Lower leg skin (tissue), 4 donors: ENCODE data around the gene KCNMB2. TPM values are rescaled to one million over a fixed set of nuclear protein-coding genes. Genes with fewer than 3 reads are reported as not detected.

Experiments
- DNase-seq, 2 donors: peaks; one replicate each; pipeline ENCODE4 v3.0.0-alpha.2; 2019; ENCODE audit warnings: low spot score in 2 of 2
- H3K4me3 ChIP-seq: fragments of 200-600 bp; sonication (generic); 2 replicates; pipeline ENCODE4 v1.5.1; 2017; ENCODE audit warnings: mild to moderate bottlenecking, low read depth; ENCODE audit not compliant: poor library complexity, severe bottlenecking
- POLR2A ChIP-seq, 2 donors: fragments of 450-650 bp; IDR thresholded peaks; one replicate each; pipeline ENCODE4 v1.6.1; 2016 to 2017; ENCODE audit warnings: antibody characterized with exemption in 2 of 2, mild to moderate bottlenecking in 1 of 2, moderate library complexity in 1 of 2
- WGBS, 2 donors: methylation state at CpG; one replicate each; pipeline ENCODE4 v1.1.5; 2018; 5-methylcytosine and 5-hydroxymethylcytosine counted together
- intact Hi-C: fragments of 100-400 bp; cut with DNase I; formaldehyde crosslinking; loops from one replicate; pipeline ENCODE4 v1.15.0; 2023; ENCODE audit warnings: low total_unique reads
- total RNA-seq, 4 donors: library from RNA; depleted of rRNA; stranded (reverse); fragments of >200 nt; gene quantifications; one replicate each; pipeline ENCODE4 v1.1.0, GENCODE V29; 2016
- TF ChIP-seq, protein P1 (sequence below), 3 donors: fragments of 450-650 bp; IDR thresholded peaks; one replicate each; pipeline ENCODE4 v1.5.1; 2016; ENCODE audit warnings: antibody characterized with exemption in 3 of 3, mild to moderate bottlenecking in 3 of 3, moderate library complexity in 2 of 3

KCNMB2 gene
- total RNA-seq, 4 donors from 2014 or later = not detected

DNA sequence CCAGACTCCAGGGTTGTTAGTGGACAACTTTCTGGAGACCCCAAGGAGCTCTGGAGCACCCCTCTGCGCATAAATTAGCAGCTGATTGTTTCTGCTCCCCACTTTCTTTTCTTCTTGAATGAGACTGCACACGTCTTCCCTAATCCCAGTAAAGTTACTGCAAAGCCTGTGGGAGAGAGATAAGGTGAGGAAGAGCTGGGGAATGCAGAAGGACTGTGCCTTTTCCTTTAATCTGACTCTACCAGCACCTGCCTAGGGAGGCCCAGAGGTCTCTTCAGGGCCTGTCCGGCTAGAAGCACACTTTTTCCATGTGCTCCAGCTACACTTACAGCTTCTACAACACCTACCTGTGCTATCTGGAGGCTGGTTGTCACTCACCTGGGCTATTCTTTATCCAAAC is 143.8 kb downstream of the KCNMB2 start:
- intact Hi-C loops = no loop called here
- H3K4me3 ChIP-seq = no peak overlapping the region
- no peak for DNase-seq
- WGBS, 2 donors = 46 to 63% methylated on average over 3 of the region's 3 CpGs
- no peak for TF ChIP-seq POLR2A (IDR thresholded peaks at IDR 0.05)
- TF ChIP-seq, protein P1, sequence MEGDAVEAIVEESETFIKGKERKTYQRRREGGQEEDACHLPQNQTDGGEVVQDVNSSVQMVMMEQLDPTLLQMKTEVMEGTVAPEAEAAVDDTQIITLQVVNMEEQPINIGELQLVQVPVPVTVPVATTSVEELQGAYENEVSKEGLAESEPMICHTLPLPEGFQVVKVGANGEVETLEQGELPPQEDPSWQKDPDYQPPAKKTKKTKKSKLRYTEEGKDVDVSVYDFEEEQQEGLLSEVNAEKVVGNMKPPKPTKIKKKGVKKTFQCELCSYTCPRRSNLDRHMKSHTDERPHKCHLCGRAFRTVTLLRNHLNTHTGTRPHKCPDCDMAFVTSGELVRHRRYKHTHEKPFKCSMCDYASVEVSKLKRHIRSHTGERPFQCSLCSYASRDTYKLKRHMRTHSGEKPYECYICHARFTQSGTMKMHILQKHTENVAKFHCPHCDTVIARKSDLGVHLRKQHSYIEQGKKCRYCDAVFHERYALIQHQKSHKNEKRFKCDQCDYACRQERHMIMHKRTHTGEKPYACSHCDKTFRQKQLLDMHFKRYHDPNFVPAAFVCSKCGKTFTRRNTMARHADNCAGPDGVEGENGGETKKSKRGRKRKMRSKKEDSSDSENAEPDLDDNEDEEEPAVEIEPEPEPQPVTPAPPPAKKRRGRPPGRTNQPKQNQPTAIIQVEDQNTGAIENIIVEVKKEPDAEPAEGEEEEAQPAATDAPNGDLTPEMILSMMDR (IDR thresholded peaks at IDR 0.05) = no peak

DNA sequence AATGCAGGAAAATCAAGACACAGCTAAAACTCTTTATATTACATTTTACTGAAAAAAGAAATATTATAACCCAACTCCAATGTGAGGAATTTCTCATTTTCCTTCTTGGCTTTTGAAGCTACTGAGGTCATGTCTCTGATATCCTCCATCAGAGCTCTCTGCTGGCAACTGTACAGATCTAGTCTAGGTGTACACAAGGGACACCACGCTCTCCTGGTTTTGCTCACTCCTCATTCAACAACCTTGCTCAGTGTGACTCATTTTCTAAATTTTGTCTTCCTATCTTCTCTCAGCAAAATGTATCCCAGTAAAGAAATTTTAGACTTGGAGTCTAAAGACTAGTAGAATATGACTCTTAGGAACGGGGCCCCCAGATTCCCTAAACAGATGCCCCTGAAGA is 144.3 kb downstream of the KCNMB2 start:
- TF ChIP-seq, protein P1 (IDR thresholded peaks at IDR 0.05) = no peak
- no peak for TF ChIP-seq POLR2A (IDR thresholded peaks at IDR 0.05)
- WGBS, 2 donors = 89 to 92% methylated on average over 2 of the region's 2 CpGs
- DNase-seq = no peak
- intact Hi-C loops = no loop called here
- H3K4me3 ChIP-seq = no peak overlapping the region

DNA sequence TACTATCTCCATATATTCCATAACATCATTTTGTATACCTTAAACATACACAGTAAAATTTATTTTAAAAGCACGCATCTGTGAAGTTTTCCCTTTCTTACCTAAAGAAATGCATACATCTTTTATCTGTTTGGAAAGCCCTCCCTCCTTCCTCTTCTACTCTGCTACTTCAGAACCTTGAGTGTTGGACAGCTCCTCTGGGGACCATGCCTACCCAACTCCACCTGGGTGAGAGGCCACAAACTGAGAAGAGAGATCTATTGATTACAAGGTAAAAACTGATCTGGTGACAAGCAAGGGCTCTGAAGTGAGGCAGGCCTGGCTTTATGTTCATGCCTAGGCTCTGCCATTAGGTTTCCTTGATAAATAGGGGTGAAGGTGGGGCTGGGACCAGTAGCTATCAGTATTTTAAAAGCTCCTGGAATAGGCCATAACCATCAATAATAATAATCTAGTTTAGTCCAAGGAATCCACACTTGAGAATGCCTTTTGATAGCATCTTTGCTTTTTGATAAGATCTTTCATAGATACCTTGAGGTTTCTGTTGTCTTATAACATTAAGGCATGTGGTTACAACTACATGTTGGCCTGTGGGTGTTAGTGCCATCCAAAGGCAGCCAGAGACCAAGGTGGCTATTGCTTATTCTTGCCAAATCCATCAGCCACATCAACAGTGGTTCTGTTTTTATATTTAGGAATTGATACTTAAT is 148.8 kb downstream of the KCNMB2 start:
- intact Hi-C loops = no loop called here
- TF ChIP-seq, protein P1 (IDR thresholded peaks at IDR 0.05) = no peak
- TF ChIP-seq POLR2A (IDR thresholded peaks at IDR 0.05) = no peak
- 58 to 72% methylated on average over 1 of the region's 1 CpG for WGBS, 2 donors
- no peak overlapping the region for H3K4me3 ChIP-seq
- DNase-seq = no peak

DNA sequence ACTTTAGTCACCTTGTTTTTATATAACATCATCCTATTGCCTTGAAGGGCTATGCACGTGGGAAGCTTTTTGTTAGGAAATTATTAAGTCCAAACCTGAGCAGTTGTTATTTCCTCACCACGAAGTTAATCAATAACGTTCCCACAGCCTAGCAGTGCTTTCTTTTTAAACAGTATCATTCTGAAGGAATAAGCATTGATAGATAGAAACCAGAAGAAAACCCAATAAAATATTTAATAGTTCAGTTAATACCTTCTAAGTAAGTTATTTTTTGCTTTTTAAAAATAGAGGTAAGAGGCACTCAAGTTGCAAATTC is 149.3 kb downstream of the KCNMB2 start:
- 52 to 55% methylated on average over 3 of the region's 3 CpGs for WGBS, 2 donors
- no peak overlapping the region for H3K4me3 ChIP-seq
- no peak for TF ChIP-seq POLR2A (IDR thresholded peaks at IDR 0.05)
- TF ChIP-seq, protein P1 (IDR thresholded peaks at IDR 0.05) = no peak
- intact Hi-C loops = no loop called here
- no peak for DNase-seq

DNA sequence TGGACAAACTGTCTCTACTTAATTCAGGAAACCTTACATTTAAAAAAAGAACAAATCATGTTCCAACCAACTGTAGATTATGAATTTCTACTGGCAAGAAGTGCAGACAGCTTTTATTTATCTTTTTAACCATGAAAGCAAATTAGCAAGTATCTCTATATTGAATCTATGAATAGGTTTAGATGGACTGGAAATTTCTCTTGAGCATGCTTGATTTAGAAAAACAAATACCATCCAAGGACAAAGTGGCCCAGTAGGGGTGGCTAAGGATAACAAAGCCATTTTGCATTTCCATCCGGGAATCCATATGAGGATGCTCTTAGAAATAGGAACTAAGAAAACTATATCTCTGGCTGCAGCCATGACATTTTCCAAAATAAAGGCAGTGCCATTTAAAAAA is 150.6 kb downstream of the KCNMB2 start:
- TF ChIP-seq, protein P1 (IDR thresholded peaks at IDR 0.05) = no peak
- TF ChIP-seq POLR2A (IDR thresholded peaks at IDR 0.05) = no peak
- H3K4me3 ChIP-seq = no peak overlapping the region
- intact Hi-C loops = no loop called here
- DNase-seq = no peak
- WGBS, 2 donors = 78 to 82% methylated on average over 1 of the region's 1 CpG

DNA sequence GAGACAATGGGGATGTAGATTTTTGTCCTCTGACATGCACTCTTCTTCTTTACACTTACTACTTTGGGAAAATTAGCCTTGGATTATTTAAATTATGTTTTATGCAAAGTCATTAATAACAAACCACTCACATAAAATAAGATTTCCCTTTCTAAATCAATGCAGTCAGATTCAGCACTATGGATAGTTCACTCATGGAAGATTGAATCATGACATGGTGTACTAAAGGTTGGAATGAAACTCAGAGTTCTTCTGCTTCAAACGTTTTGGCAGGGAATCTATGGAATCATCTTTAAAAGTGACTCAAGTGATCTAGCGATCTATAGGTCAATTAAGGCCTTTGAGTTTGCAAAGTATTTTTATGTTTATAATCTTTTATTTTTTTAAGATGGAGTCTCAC is 154.3 kb downstream of the KCNMB2 start:
- no peak for DNase-seq
- no peak overlapping the region for H3K4me3 ChIP-seq
- intact Hi-C loops = no loop called here
- WGBS, 2 donors = 36 to 42% methylated on average over 2 of the region's 2 CpGs
- TF ChIP-seq POLR2A (IDR thresholded peaks at IDR 0.05) = no peak
- TF ChIP-seq, protein P1 (IDR thresholded peaks at IDR 0.05) = no peak
